Endothelial cell of umbilical vein (primary cell): ENCODE results near the gene ZNF324. TPM values are rescaled to one million over a fixed set of nuclear protein-coding genes. Genes with fewer than 3 reads are reported as not detected.

Experiments used
- BruUV-seq: library from RNA; stranded (reverse); fragments of 400-500 nt; replicated peaks from 2 replicates; lab custom pipeline; 2021; lab: Mats Ljungman, UMichigan
- CTCF ChIA-PET: fragments of 300-600, 350-600 bp; sonication (Branson Sonifier 250); formaldehyde crosslinking; loops from one replicate; lab custom pipeline; 2021; ENCODE audit warnings: antibody characterized with exemption, inconsistent platforms; lab: Charles Lee
- POLR2A ChIA-PET: fragments of 300-600, 350-600 bp; sonication (Branson Sonifier 250); formaldehyde crosslinking; loops from one replicate; lab custom pipeline; 2021; ENCODE audit warnings: antibody characterized with exemption, inconsistent platforms; lab: Charles Lee
- DNase-seq: peaks from one replicate; pipeline ENCODE4 v3.0.0-alpha.2; 2011; ENCODE audit warnings: low read depth, low spot score
- FAIRE-seq: peaks from 2 replicates; lab custom pipeline; 2011; peaks lifted over from hg19 to GRCh38; lab: Jason Lieb, UNC
- H2AFZ ChIP-seq: 2 replicates; pipeline ENCODE4 v1.6.0; 2012; ENCODE audit warnings: low read depth, low read length, control low read depth, inconsistent platforms
- H3K27ac ChIP-seq: 2 replicates; pipeline ENCODE4 v1.5.1; 2011; ENCODE audit warnings: low read depth, mild to moderate bottlenecking, control low read depth, low read length, moderate library complexity; ENCODE audit not compliant: insufficient read depth
- H3K27me3 ChIP-seq, 2 experiments: 2 replicates each; pipeline versions ENCODE4 v1.6.0 to v1.6.1; 2011; ENCODE audit warnings: low read length in 2 of 2, mixed read lengths in 1 of 2; ENCODE audit not compliant: control insufficient read depth in 2 of 2, insufficient read depth in 2 of 2
- H3K36me3 ChIP-seq, 2 experiments: 2 replicates in 1 of 2; 3 replicates in 1 of 2; pipeline ENCODE4 v1.5.1; 2011; ENCODE audit warnings: low read length in 2 of 2, mild to moderate bottlenecking in 1 of 2, moderate library complexity in 1 of 2; ENCODE audit not compliant: control insufficient read depth in 2 of 2, insufficient read depth in 2 of 2; ENCODE audit errors: extremely low read depth in 1 of 2
- H3K4me1 ChIP-seq: 3 replicates; pipeline ENCODE4 v1.5.1; 2011; ENCODE audit warnings: mild to moderate bottlenecking, low read length; ENCODE audit not compliant: control insufficient read depth, insufficient read depth; ENCODE audit errors: extremely low read depth
- H3K4me2 ChIP-seq: 2 replicates; pipeline ENCODE4 v1.6.1; 2011; ENCODE audit warnings: low read length, control low read depth, mixed read lengths; ENCODE audit not compliant: insufficient read depth
- H3K4me3 ChIP-seq, 3 experiments: fragments of 200-600 bp in 1 of 3; sonication (generic), shearing (Covaris generic) in 1 of 3; replicated peaks in 1 of 3; 2 replicates each; pipeline ENCODE4 v1.5.1; 2011 to 2016; ENCODE audit warnings: control low read depth in 3 of 3, low read length in 3 of 3, mild to moderate bottlenecking in 2 of 3, inconsistent platforms in 1 of 3, low read depth in 1 of 3, moderate library complexity in 1 of 3; ENCODE audit not compliant: insufficient read depth in 1 of 3
- H3K79me2 ChIP-seq: 2 replicates; pipeline ENCODE4 v1.6.0; 2012; ENCODE audit warnings: low read length, inconsistent platforms; ENCODE audit not compliant: control insufficient read depth, insufficient read depth
- H3K9ac ChIP-seq: replicated peaks from 2 replicates; pipeline ENCODE3; 2011; ENCODE audit warnings: low read length, control low read depth; ENCODE audit not compliant: insufficient read depth; ENCODE audit errors: extremely low read depth
- H3K9me1 ChIP-seq: replicated peaks from 3 replicates; pipeline ENCODE4 v1.6.0; 2011; ENCODE audit warnings: mild to moderate bottlenecking, low read length; ENCODE audit not compliant: control insufficient read depth, insufficient read depth; ENCODE audit errors: extremely low read depth
- H3K9me3 ChIP-seq: replicated peaks from 2 replicates; pipeline ENCODE4 v1.5.1; 2012; ENCODE audit warnings: low read length, inconsistent platforms; ENCODE audit not compliant: control insufficient read depth, insufficient read depth
- H4K20me1 ChIP-seq: replicated peaks from 2 replicates; pipeline ENCODE3; 2011; ENCODE audit warnings: mild to moderate bottlenecking, low read length; ENCODE audit not compliant: control insufficient read depth, insufficient read depth; ENCODE audit errors: extremely low read depth
- CTCF ChIP-seq, 2 donors: IDR thresholded peaks; 1 replicate in 1 of 2; 2 replicates in 1 of 2; pipeline ENCODE4 v1.5.1; 2011; ENCODE audit warnings: low read length in 2 of 2, mild to moderate bottlenecking in 2 of 2, moderate library complexity in 2 of 2, control low read depth in 1 of 2, inconsistent platforms in 1 of 2, low read depth in 1 of 2; ENCODE audit not compliant: insufficient read depth in 1 of 2; ENCODE audit errors: extremely low read depth in 1 of 2
- EZH2 ChIP-seq: IDR thresholded peaks from 2 replicates; pipeline ENCODE4 v1.6.1; 2012; ENCODE audit warnings: borderline replicate concordance, low read depth, mild to moderate bottlenecking, moderate library complexity, low read length, inconsistent platforms; ENCODE audit not compliant: severe bottlenecking
- FOS ChIP-seq: IDR thresholded peaks from 2 replicates; pipeline ENCODE4 v1.6.1; 2011; ENCODE audit warnings: mild to moderate bottlenecking, low read length, moderate library complexity, borderline replicate concordance; ENCODE audit not compliant: insufficient read depth
- GATA2 ChIP-seq: IDR thresholded peaks from 2 replicates; pipeline ENCODE4 v1.7.0; 2011; ENCODE audit warnings: low read depth, mild to moderate bottlenecking, moderate library complexity, mixed read lengths, low read length; ENCODE audit not compliant: insufficient read length, insufficient read depth
- JUN ChIP-seq: IDR thresholded peaks from 2 replicates; pipeline ENCODE4 v1.6.1; 2011; ENCODE audit warnings: borderline replicate concordance, low read depth; ENCODE audit not compliant: insufficient read length, insufficient read depth
- MAX ChIP-seq: IDR thresholded peaks from 2 replicates; pipeline ENCODE4 v1.6.1; 2011; ENCODE audit not compliant: insufficient read depth, insufficient read length
- MYC ChIP-seq: IDR thresholded peaks from one replicate; pipeline ENCODE4 v1.6.1; 2011; ENCODE audit warnings: mild to moderate bottlenecking, low read depth, low read length
- POLR2A ChIP-seq: IDR thresholded peaks from 2 replicates; pipeline ENCODE4 v1.6.1; 2012; ENCODE audit warnings: low read depth, mild to moderate bottlenecking, control low read depth, low read length
- POLR2AphosphoS5 ChIP-seq: IDR thresholded peaks from 2 replicates; pipeline ENCODE4 v1.6.1; 2012; ENCODE audit warnings: low read depth, mild to moderate bottlenecking, control low read depth, low read length, moderate library complexity; ENCODE audit not compliant: insufficient read depth
- dilution Hi-C: fragments of 300-500 bp; cut with MboI; formaldehyde crosslinking; loops from one replicate; pipeline ENCODE4 v1.15.0; 2019; ENCODE audit warnings: low sequenced_read_pairs; ENCODE audit not compliant: extremely low pct_ligation_motif_present
- intact Hi-C: fragments of 100-400 bp; cut with micrococcal nuclease; formaldehyde crosslinking; loops from one replicate; pipeline ENCODE4 v1.10.0; 2022
- polyA plus RNA-seq, 4 experiments: library from polyadenylated mRNA; depleted of rRNA in 3 of 4; stranded (reverse) in 3 of 4; unstranded in 1 of 4; fragments of >200 nt; gene quantifications; 2 replicates each; pipeline versions ENCODE4 v1.2.1 to v1.2.3, GENCODE V29; 2011 to 2012; ENCODE audit warnings: missing spikeins in 1 of 4
- total RNA-seq: library from RNA; stranded (reverse); gene quantifications from 2 replicates; pipeline ENCODE4 v1.2.3, GENCODE V29; 2021

ZNF324 gene
- total and polyA plus RNA-seq, 2 donors (not counting 3 experiments of a cell fraction or from before 2014, with no cell fraction given), result 6.4 to 8.7 TPM

GRCh38 chr19:58460039-58460438 lies 6.8 kb upstream of the ZNF324 start:
- H4K20me1 ChIP-seq, result no peaks in the 10 kb centered on the region
- H3K27ac ChIP-seq, result no peak overlapping the region
- ChIA-PET CTCF (no interaction called here), POLR2A (no interaction called here)
- DNase-seq (no peak), FAIRE-seq (no peak)
- no peak overlapping the region for H3K4me2 ChIP-seq
- no peak overlapping the region for H2AFZ ChIP-seq
- H3K4me3 ChIP-seq, result no peak overlapping the region
- dilution Hi-C loops (no loop called here), intact Hi-C loops (no loop called here)
- H3K9me1 ChIP-seq, result no peaks in the 10 kb centered on the region
- no peaks in the 10 kb centered on the region for H3K4me1 ChIP-seq
- H3K36me3 ChIP-seq, result peaks cover 0 to 5% of the 10 kb centered on the region in 2 experiments
- TF ChIP-seq GATA2 (no peak), POLR2AphosphoS5 (no peak)
- H3K27me3 ChIP-seq, result no peaks in the 10 kb centered on the region
- no peaks in the 10 kb centered on the region for H3K9me3 ChIP-seq
- H3K9ac ChIP-seq, result no peak overlapping the region
- no TSS peak for BruUV-seq
- no peaks in the 10 kb centered on the region for H3K79me2 ChIP-seq

GRCh38 chr19:58466089-58466759 lies 656 bp upstream of the ZNF324 start:
- intact Hi-C loops, result loop anchor here (1.0 to 2.0 kb wide), 3 partner anchors 15 to 237 kb away; partner anchors contain the start of genes ZNF324B, ZNF544 and ZNF837
- no TSS peak for BruUV-seq
- Histone ChIP-seq H3K9me1 (no peaks in the 10 kb centered on the region), H2AFZ (peak overlapping the region; percentile 90), H3K27me3 (no peaks in the 10 kb centered on the region), H3K4me2 (peak overlapping the region; percentile 73), H3K27ac (no peak overlapping the region), H3K9me3 (no peaks in the 10 kb centered on the region), H4K20me1 (no peaks in the 10 kb centered on the region), H3K36me3 (peaks cover 4 to 12% of the 10 kb centered on the region in 2 experiments), H3K79me2 (peaks cover 10% of the 10 kb centered on the region), H3K4me3 (peak overlapping the region in 2 of 3 experiments; percentile 12 to 24), H3K9ac (no peak overlapping the region), H3K4me1 (peaks cover 3% of the 10 kb centered on the region)
- DNase-seq (no peak), FAIRE-seq (no peak)
- TF ChIP-seq JUN, result no peak
- no peak for TF ChIP-seq POLR2A
- TF ChIP-seq GATA2, result no peak
- no peak for TF ChIP-seq POLR2AphosphoS5
- TF ChIP-seq CTCF (IDR thresholded peaks at IDR 0.05; ENCODE audit: extremely low read depth in 1 of 2, insufficient read depth in 1 of 2, low read depth in 1 of 2, low read length in 2 of 2), result no peak
- TF ChIP-seq EZH2, result no peak
- no peak for TF ChIP-seq MYC
- TF ChIP-seq FOS, result no peak
- TF ChIP-seq MAX, result no peak
- dilution Hi-C loops, result no loop called here
- ChIA-PET POLR2A (no interaction called here), CTCF (no interaction called here)
